Hepatocyte (in vitro differentiated cells): Measurements from ENCODE around the gene OR9A2. TPM values are rescaled to one million over a fixed set of nuclear protein-coding genes. Genes with fewer than 3 reads are reported as not detected.
"Not testable (repeated sequence)": the region's sequence is repeated elsewhere in the genome, so short reads cannot be mapped to it uniquely, and the experiment has no call there.

ENCODE experiments used
- DNase-seq: peaks from one replicate; pipeline ENCODE4 v3.0.0-alpha.2; 2016; ENCODE audit warnings: low spot score
- H2AFZ ChIP-seq: fragments of 200-600 bp; sonication (generic); 2 replicates; pipeline ENCODE4 v1.6.0; 2016; ENCODE audit warnings: antibody characterized with exemption, mild to moderate bottlenecking
- H3K27ac ChIP-seq: fragments of 200-600 bp; sonication (generic); 2 replicates; pipeline ENCODE4 v1.5.1; 2016; ENCODE audit warnings: mild to moderate bottlenecking
- H3K27me3 ChIP-seq: fragments of 200-600 bp; sonication (generic); 2 replicates; pipeline ENCODE4 v1.6.1; 2016
- H3K36me3 ChIP-seq: fragments of 200-600 bp; sonication (generic); replicated peaks from 2 replicates; pipeline ENCODE4 v1.5.1; 2016; ENCODE audit warnings: low read depth; ENCODE audit not compliant: insufficient read depth
- H3K4me1 ChIP-seq: fragments of 200-600 bp; sonication (generic); 2 replicates; pipeline ENCODE4 v1.5.1; 2016; ENCODE audit warnings: mild to moderate bottlenecking, moderate library complexity; ENCODE audit not compliant: insufficient read depth
- H3K4me2 ChIP-seq: fragments of 200-600 bp; sonication (generic); 2 replicates; pipeline ENCODE4 v1.6.0; 2016
- H3K4me3 ChIP-seq: fragments of 200-600 bp; sonication (generic); 2 replicates; pipeline ENCODE4 v1.5.1; 2016; ENCODE audit warnings: mild to moderate bottlenecking
- H3K79me2 ChIP-seq: fragments of 200-600 bp; sonication (generic); 2 replicates; pipeline ENCODE4 v1.6.0; 2017; ENCODE audit warnings: mild to moderate bottlenecking
- H3K9me2 ChIP-seq: fragments of 200-600 bp; sonication (generic); replicated peaks from 2 replicates; pipeline ENCODE4 v1.6.0; 2017; ENCODE audit warnings: mild to moderate bottlenecking; ENCODE audit not compliant: insufficient read depth
- H3K9me3 ChIP-seq: fragments of 200-600 bp; sonication (generic); 2 replicates; pipeline ENCODE4 v1.5.1; 2016; ENCODE audit warnings: low read depth, mild to moderate bottlenecking
- H4K20me1 ChIP-seq: fragments of 200-600 bp; sonication (generic); 2 replicates; pipeline ENCODE4 v1.6.0; 2016; ENCODE audit warnings: mild to moderate bottlenecking; ENCODE audit not compliant: insufficient read depth, poor library complexity, severe bottlenecking
- CTCF ChIP-seq: fragments of 200-600 bp; sonication (generic); IDR thresholded peaks from 2 replicates; pipeline ENCODE4 v1.5.1; 2016; ENCODE audit warnings: antibody characterized with exemption, mild to moderate bottlenecking; ENCODE audit not compliant: poor library complexity
- EZH2 ChIP-seq: fragments of 200-600 bp; sonication (generic); IDR thresholded peaks from 2 replicates; pipeline ENCODE4 v1.6.1; 2016; ENCODE audit warnings: antibody characterized with exemption, mild to moderate bottlenecking, borderline replicate concordance
- EZH2phosphoT487 ChIP-seq: fragments of 200-600 bp; sonication (generic); IDR thresholded peaks from one replicate; pipeline ENCODE4 v1.6.1; 2018; ENCODE audit warnings: antibody characterized with exemption, mild to moderate bottlenecking, low read depth, moderate library complexity; ENCODE audit not compliant: unreplicated experiment, severe bottlenecking
- WGBS: methylation state at CpG from one replicate; pipeline ENCODE4 v1.1.6; 2016; ENCODE audit warnings: low lambda C conversion rate; ENCODE audit errors: missing lambda C conversion rate; 5-methylcytosine and 5-hydroxymethylcytosine counted together
- polyA plus RNA-seq: library from polyadenylated mRNA; unstranded; fragments of >200 nt; fragmentation: Nextera tagmentation; extraction: Ambion mirVana; gene quantifications from 2 replicates; pipeline ENCODE4 v1.2.1, GENCODE V29; 2016
- total RNA-seq: library from RNA; depleted of rRNA; stranded (reverse); fragments of >200 nt; gene quantifications from 2 replicates; pipeline ENCODE4 v1.2.3, GENCODE V29; 2014

OR9A2 gene
- total and polyA plus RNA-seq, 2 experiments from 2014 or later: not detected

GRCh38 chr7:142983825-142984224 is 43.1 kb downstream of the OR9A2 start:
- WGBS: 100% methylated on average over 1 of the region's 1 CpG
- H3K4me2 ChIP-seq: no peak overlapping the region
- H3K36me3 ChIP-seq: no peaks in the 10 kb centered on the region
- no peaks in the 10 kb centered on the region for H3K27me3 ChIP-seq
- H3K4me1 ChIP-seq: no peaks in the 10 kb centered on the region
- no peak overlapping the region for H3K27ac ChIP-seq
- H3K79me2 ChIP-seq: no peaks in the 10 kb centered on the region
- H3K9me3 ChIP-seq: peaks cover 8% of the 10 kb centered on the region
- no peaks in the 10 kb centered on the region for H3K9me2 ChIP-seq
- DNase-seq: no peak
- TF ChIP-seq EZH2phosphoT487 (no peak), EZH2 (no peak), CTCF (no peak)
- no peak overlapping the region for H3K4me3 ChIP-seq
- H2AFZ ChIP-seq: no peak overlapping the region
- no peaks in the 10 kb centered on the region for H4K20me1 ChIP-seq

GRCh38 chr7:142978402-142978801 is 48.5 kb downstream of the OR9A2 start:
- H3K27ac ChIP-seq: not testable (repeated sequence)
- 89% methylated on average over 4 of the region's 4 CpGs for WGBS

More at GRCh38 chr7:142978402-142978801, 48.5 kb downstream of the OR9A2 start:
- H3K9me3 ChIP-seq, H4K20me1 ChIP-seq, H3K36me3 ChIP-seq, H3K4me1 ChIP-seq, H3K4me3 ChIP-seq, H2AFZ ChIP-seq, DNase-seq, H3K4me2 ChIP-seq, H3K27me3 ChIP-seq, H3K79me2 ChIP-seq, H3K9me2 ChIP-seq: not testable (repeated sequence)

Other genes with a start within 250 kb of the OR9A2 start
- 7.4 and 14.8 TPM in 2 replicates for gene EPHB6, start 172.1 kb downstream of the OR9A2 start, total RNA-seq
- 23.0 and 29.6 TPM in 2 replicates for gene EPHB6, start 172.1 kb downstream of the OR9A2 start, polyA plus RNA-seq
- gene TRPV6, start 141.4 kb downstream of the OR9A2 start, total RNA-seq: 3.5 and 5.9 TPM in 2 replicates
- 3.7 and 8.5 TPM in 2 replicates for gene TRPV6, start 141.4 kb downstream of the OR9A2 start, polyA plus RNA-seq
- gene TRPV5, start 93.4 kb downstream of the OR9A2 start, total RNA-seq: not detected in 2 replicates
- not detected in 2 replicates for gene TRPV5, start 93.4 kb downstream of the OR9A2 start, polyA plus RNA-seq
- gene LLCFC1, start 87.6 kb downstream of the OR9A2 start, total RNA-seq: not detected in 2 replicates
- gene LLCFC1, start 87.6 kb downstream of the OR9A2 start, polyA plus RNA-seq: not detected in 2 replicates
- gene KEL, start 64.8 kb downstream of the OR9A2 start, total RNA-seq: 8.7 and 22.4 TPM in 2 replicates
- 12.7 and 12.8 TPM in 2 replicates for gene KEL, start 64.8 kb downstream of the OR9A2 start, polyA plus RNA-seq
- not detected in 2 replicates for gene OR6V1, start 25.2 kb upstream of the OR9A2 start, total RNA-seq
- 0.34 TPM in 1 of 2 replicates, not detected in the other for gene OR6V1, start 25.2 kb upstream of the OR9A2 start, polyA plus RNA-seq
- not detected in 2 replicates for gene PIP, start 104.9 kb upstream of the OR9A2 start, total RNA-seq
- gene PIP, start 104.9 kb upstream of the OR9A2 start, polyA plus RNA-seq: not detected in 2 replicates
- not detected in 2 replicates for gene TAS2R39, start 156.3 kb upstream of the OR9A2 start, total RNA-seq
- gene TAS2R39, start 156.3 kb upstream of the OR9A2 start, polyA plus RNA-seq: 0.56 TPM in 1 of 2 replicates, not detected in the other
- gene TAS2R40, start 194.9 kb upstream of the OR9A2 start, total RNA-seq: not detected in 2 replicates
- not detected in 2 replicates for gene TAS2R40, start 194.9 kb upstream of the OR9A2 start, polyA plus RNA-seq
- gene GSTK1, start 236.3 kb upstream of the OR9A2 start, total RNA-seq: 224 and 233 TPM in 2 replicates
- 217 and 243 TPM in 2 replicates for gene GSTK1, start 236.3 kb upstream of the OR9A2 start, polyA plus RNA-seq